Activated CD8-positive, alpha-beta memory T cell treated with anti-CD3 and anti-CD28 coated beads for 4 hours (primary cell): ENCODE results near the gene BMPR1B.

ENCODE experiments used
- DNase-seq, 2 donors: peaks; one replicate each; pipeline ENCODE4 v3.0.0-alpha.2; 2020; ENCODE audit warnings: low read depth in 2 of 2

BMPR1B gene

DNA sequence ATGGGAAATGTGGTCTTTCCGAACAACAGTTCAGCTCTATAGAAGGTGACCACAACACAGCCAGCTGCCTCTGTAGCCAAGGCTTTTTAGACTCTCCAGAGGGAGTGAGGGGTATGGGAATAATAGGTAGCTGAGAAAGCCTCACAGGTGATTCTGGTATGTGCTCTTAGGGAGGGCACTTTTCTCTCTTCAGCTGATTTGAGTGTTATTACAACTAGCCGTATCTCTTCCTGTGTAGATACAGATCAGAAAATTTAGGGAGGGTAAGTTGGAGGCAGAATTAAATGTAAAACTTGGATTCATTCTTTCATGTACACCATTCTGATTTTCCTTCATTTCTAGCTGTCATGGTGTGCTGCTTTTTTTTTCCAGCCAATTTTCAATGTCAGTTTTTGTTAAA, 154.9 kb downstream of the BMPR1B start:
- no peak for DNase-seq

DNA sequence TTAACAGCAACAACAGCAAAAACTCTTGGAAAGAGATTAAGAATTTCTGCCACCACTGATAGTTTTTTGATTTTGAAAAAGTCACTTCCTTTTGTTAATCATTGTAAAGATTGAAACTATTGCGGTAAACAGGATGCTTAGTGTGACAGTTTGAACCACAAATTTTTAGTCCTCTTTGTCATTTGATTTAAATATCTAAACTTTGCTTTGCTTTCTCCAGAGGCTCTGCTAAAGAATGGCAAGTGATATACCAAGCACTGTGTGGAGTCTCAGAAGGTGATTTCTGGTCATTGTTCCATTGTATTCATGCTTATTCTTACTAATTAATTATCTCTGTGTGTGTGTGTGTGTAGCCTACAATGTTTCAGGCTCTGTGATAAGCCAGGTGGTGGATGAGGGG, 155.6 kb downstream of the BMPR1B start:
- DNase-seq: no peak

GRCh38 chr4:94917146-94917545, 159.4 kb downstream of the BMPR1B start:
- no peak for DNase-seq

GRCh38 chr4:94918543-94918942, 160.8 kb downstream of the BMPR1B start:
- no peak for DNase-seq

GRCh38 chr4:94920369-94920768, 162.6 kb downstream of the BMPR1B start:
- no peak for DNase-seq

GRCh38 chr4:94924566-94924965, 166.8 kb downstream of the BMPR1B start:
- no peak for DNase-seq

DNA sequence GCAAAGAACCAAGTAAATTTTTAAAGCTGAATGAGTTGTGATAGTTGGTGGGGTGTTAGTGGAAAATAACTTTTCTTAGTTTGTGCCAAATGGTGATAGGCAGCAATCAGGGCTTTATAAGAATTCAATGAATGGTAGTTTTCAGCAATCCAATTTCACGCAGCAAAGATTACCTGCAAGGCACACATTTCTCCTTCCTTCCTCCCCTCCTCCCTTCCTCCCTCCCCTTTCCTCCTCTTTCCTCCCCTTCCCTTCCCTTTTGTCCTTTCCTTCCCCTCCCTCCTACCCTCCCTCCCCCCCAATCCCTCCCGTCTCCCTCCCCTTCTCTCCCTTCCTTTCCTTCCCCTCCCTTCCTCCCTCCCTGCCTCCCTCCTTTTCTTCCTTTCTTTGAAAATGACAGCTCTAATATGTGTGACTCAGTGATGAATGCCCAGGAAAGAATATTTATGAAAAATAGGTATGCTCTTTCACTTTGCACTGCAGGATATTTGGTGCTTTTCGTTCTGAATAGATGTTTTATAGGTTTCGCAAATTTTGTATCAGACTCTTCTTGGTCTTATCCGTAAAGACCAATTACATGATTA, 168.1 kb downstream of the BMPR1B start:
- no peak for DNase-seq

- no peak for DNase-seq
Observed at GRCh38 chr4:94926936-94927335, 169.2 kb downstream of the BMPR1B start.

- no peak for DNase-seq
Observed at GRCh38 chr4:94927696-94928095, 169.9 kb downstream of the BMPR1B start.

- no peak for DNase-seq
Observed at GRCh38 chr4:94929696-94930095, 171.9 kb downstream of the BMPR1B start.

- no peak for DNase-seq
Observed at GRCh38 chr4:94931626-94932025, 173.9 kb downstream of the BMPR1B start.

GRCh38 chr4:94932366-94932765, 174.6 kb downstream of the BMPR1B start:
- DNase-seq: no peak

DNA sequence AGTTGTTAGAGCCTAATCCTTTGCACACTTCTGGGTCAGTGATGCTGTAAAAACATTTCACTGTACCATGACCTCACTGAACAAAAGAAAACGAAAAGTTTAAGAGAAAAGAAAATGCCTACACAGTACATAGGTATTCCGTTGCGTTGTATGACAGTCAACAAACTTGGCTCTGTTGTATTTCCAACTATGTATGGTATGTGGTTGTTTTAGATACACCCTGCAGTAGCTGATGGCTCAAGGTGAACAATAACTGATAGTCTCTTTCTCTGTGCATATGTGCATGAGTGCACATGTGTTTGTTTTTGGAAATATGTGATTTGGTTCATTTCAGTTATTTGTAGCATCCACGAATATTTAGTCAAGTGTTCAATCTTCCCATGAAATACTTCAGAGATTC, 176.0 kb downstream of the BMPR1B start:
- no peak for DNase-seq

DNA sequence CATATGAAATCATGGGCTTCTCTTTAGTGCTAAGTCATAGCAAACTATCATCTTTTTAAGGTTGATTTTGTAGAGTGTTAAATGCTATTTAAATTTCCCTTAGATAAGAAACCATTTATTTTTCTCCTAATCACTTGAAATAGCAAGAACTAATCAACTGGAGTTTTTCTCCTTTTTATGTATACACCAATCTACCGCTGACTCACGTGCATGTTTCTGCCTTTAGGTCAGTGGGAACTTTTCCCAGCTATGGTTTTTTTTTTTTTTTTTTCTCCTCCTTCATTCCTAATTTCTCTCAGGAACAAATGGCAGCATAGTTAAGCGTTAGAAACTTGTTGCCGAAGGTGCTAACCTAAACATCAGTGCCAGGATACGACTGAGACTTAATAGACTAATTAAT, 176.4 kb downstream of the BMPR1B start:
- no peak for DNase-seq

DNA sequence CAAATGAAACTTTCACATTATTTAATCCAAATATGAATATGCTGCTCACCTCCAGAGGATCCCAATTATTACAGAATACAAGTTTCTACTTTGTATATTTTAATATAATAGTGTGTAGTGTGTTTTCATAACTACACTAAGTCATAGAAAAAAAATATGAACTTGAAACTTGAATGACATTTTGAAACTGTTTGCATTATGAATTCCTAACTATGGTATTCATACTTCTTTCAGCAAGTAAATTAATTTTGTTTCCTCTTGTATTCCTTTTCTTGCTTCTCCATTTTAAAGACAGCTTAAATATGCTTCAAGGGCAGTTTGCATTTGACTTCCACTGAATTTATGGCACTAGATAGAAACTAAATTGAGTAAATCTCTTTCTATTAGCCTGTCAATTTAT, 177.1 kb downstream of the BMPR1B start:
- no peak for DNase-seq

- no peak for DNase-seq
Observed at GRCh38 chr4:94936854-94937253, 179.1 kb downstream of the BMPR1B start.

DNA sequence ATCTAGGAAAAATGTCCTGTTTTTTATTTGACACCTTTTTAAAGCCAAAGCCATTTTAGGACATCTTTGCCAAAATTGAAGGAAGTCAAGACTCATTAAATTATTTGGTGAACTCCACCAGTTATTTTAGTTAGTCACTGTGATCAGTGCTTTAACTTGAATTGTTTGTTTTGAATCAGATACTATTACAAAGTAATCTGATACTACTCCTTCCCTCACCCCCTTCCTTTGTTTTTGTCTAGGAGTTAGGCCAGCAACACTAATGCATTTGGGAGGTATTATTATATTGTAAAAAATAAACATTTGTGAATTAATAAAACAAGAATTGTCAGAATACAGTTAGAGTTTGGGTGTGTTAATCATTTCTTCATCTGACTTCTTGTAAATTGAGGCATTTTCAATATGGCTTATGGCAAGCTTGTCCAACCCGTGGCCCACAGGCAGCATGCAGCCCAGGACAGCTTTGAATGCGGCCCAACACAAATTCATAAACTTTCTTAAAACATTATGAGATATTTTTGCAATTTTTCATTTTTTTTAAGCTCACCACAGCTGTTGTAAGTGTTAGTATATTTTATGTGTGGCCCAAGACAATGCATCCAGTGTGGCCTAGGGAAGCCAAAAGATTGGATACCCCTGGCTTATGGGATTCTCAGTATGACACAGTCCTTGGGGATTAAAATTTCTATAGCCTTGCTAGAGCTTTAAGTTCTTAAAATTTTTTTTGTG, 182.2 kb downstream of the BMPR1B start:
- no peak for DNase-seq

GRCh38 chr4:94940520-94940908, 182.8 kb downstream of the BMPR1B start:
- no peak for DNase-seq

- no peak for DNase-seq
Observed at GRCh38 chr4:94941706-94942105, 184.0 kb downstream of the BMPR1B start.

GRCh38 chr4:94944726-94945125, 187.0 kb downstream of the BMPR1B start:
- DNase-seq: no peak

DNA sequence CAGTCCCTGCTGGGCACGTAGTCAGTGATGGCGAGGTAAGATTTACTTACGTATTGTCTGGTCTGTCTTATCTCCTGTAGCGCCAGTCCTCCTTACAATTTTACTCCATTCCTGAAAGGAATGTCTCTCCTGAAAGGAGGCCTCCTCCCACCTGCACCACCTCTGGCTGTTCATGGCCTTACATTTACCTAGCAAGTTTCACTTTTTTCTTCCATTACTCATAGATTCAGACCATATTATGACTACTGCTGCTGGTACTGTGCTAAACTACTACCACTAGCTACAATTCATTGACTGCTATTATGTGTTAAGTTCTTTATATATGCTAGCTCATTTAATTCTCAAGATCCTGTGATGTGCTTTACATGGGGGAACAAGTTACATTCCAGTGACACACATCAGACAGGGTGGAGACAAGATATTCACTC, 189.9 kb downstream of the BMPR1B start:
- no peak for DNase-seq

DNA sequence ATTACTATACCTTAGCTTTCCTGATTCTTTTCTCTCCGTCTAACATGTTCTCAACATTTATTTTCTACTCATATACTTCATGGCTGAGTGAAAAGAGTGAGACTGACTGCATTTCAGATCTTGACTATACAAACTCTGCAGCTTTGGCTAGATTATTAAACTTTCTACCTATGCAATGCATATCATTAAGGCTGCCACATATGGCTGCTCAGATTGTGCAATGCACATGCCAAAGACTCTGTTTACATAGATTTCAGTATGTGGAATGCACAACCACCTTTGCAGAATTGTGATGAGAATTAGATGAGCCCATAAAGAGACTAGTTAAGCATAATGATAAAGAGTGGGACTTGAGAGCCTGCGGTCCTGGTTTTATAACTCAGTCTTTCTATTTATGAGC, 196.5 kb downstream of the BMPR1B start:
- DNase-seq: no peak

DNA sequence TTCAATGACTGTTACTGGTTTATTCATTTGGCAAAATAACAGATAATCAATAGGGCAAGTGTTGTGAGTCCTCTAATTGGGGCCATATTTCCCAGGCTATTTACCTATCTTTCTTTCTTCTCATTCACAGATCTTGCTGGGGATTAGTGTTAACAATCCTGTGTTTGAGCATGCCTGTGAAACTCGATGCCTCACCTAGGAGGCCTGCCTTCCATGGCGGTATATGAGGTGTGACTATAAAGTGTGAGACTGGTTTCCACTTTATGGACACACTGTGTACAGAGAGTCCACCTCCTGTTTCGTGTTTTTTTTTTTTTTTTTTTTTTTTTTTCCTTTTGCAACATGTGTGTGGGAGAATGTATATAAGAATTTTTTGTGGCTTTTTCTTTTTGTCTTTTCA, 199.3 kb downstream of the BMPR1B start:
- no peak for DNase-seq

- DNase-seq: no peak
Observed at GRCh38 chr4:94959307-94959706, 201.6 kb downstream of the BMPR1B start.
